SIG-M5 treated with dmso at 0.1 percent for 504 hours (cell line): Measurements from ENCODE around the gene PLCB1.
A peak's percentile ranks its signal among the peaks of the same experiment; 100 is the strongest.

ENCODE experiments used
- DNase-seq: peaks from one replicate; lab custom pipeline; 2025; ENCODE audit not compliant: unreplicated experiment; lab: John Stamatoyannopoulos, UW

PLCB1 gene

DNA sequence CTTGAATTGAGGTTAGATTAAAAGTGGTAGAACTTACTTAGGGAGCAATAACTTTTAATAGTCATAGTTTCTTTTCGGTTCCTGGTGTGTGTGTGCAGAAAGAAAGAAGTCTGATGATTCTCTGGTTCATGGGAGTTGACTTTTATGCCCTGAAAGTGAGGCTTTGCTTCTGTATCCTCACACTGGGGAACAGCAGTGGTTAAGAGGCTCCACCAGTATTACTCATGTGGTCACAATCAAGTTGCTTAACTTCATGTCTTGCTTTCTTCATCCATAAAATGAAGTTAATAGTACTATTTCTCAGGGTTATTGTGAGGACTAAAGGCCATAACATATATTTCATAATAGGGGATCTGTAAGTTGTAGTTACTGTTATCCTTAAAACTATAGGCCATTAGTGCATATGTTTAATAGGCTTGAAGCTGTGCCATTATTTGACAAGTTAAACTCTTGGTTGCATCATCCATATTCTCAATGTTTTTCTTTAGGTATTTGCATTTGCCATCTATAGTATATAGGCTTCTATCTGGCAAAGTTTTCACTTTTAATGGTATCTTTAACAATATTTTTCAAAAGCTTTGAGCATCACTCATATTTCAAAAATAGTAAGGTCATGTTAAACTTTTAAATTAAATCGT lies 262.4 kb downstream of the PLCB1 start:
- DNase-seq = peak; percentile 96

- DNase-seq = no peak
Measured at GRCh38 chr20:8395956-8396355, 263.9 kb downstream of the PLCB1 start.

- DNase-seq = no peak
Measured at GRCh38 chr20:8398263-8399051, 266.4 kb downstream of the PLCB1 start.

- peak; percentile 96 for DNase-seq
Measured at GRCh38 chr20:8399947-8400346, 267.9 kb downstream of the PLCB1 start.

DNA sequence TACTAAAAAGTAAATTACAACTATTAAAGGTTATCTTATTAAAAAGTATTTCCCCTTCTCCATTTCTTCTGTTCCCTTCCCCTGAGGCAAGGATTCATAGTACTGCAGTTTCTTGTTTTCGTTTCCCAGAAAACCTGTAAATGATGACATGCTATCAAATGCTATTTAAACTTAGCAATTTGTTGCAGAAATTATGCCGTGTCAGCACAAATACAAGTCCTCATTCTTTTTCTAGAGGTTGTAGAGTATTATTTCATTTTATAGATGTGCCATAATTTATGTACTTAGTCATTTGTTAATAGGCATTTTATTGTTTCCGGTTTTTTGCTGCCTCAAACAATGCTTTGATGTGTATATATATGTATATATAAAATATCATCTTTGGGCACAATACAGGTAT lies 268.4 kb downstream of the PLCB1 start:
- no peak for DNase-seq

- no peak for DNase-seq
Measured at GRCh38 chr20:8401556-8401955, 269.5 kb downstream of the PLCB1 start.

DNA sequence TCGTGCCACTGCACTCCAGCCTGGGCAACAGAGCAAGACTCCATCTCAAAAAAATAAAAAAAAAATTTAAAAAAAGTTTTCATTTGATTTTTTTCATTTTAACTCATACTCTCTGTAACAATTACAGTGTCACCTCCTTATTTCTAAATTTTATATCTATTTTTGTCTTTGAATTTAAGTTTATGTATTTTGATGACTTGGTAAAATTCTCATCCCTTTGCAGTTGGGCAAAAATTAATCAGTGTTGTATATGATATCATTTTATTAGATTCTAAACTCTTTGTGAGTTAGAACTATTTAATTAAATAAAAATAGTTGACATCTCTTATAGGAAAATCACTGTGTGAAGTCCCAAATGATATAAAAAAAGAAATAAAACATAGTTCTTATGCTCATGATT lies 270.7 kb downstream of the PLCB1 start:
- no peak for DNase-seq

DNA sequence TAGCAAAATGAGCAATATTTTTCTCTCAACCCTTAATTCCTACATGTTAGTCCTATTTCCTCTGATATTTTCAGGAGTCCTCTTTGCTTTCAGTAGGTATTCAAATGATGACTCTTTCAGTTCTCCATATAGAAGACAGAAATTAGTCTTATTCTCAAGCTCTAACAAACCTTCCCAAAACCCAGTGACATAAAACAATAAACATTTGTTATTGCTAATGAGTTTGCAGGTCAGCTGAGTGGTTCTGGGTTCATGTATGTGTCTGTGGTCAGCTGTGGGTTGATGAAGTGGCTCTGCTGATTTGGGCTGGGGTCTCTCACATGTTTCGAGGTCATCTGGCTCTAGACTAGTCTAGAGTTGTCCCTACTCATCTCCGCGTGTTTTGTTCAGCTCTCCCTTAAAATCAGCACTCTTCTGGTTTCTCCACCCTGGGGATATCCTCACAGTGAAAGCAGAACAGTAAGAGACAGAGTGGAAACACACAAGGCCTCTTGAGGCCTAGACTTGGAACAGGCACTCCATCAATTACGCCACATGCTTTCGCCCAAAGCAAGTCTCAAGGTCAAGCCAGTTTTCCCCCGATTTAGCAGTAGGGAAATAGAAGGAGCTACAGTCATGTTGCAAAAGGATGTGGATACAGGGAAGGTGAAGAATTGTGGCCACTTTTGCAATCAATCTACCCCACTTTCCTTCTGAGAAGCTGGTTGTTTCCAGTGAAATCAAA lies 273.0 kb downstream of the PLCB1 start:
- no peak for DNase-seq

DNA sequence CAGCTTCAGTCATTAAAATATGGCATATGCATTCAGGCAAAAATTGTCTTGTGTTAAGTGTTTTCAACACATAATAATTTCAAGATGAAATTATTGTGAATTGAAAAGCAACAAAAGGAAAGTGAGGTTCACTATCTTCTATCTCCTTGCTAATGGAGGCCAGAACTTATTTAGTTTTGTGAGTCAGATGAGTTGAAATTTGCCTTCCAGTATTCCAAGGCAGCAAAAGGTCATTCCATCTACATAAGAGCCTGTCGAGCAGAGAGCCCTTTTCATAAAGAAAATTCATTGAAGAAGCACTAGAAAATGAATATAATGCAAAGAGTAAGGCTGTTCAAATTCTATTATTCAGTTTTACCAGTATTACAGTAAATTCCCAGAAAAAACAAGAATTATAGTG lies 274.3 kb downstream of the PLCB1 start:
- DNase-seq = no peak

- DNase-seq = no peak
Measured at GRCh38 chr20:8408587-8409307, 276.7 kb downstream of the PLCB1 start.

DNA sequence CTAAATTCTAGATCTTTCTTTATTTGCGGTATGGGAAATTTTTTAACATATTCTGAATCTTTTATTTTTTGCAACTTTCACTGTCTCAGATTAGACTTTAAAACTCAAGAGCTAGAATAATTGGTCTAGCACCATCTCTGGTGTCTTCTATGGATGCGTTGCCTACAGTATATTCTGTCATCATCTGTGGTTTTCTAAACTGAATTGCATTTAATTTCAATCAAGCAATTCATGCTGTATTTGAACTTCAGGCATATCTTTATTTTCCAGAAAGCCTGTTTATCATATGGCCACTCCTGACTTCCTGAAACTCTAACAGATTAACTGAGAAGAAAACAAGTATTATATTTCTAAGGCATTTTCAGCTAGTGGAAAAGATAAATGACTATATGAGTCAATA lies 281.6 kb downstream of the PLCB1 start:
- DNase-seq = no peak

DNA sequence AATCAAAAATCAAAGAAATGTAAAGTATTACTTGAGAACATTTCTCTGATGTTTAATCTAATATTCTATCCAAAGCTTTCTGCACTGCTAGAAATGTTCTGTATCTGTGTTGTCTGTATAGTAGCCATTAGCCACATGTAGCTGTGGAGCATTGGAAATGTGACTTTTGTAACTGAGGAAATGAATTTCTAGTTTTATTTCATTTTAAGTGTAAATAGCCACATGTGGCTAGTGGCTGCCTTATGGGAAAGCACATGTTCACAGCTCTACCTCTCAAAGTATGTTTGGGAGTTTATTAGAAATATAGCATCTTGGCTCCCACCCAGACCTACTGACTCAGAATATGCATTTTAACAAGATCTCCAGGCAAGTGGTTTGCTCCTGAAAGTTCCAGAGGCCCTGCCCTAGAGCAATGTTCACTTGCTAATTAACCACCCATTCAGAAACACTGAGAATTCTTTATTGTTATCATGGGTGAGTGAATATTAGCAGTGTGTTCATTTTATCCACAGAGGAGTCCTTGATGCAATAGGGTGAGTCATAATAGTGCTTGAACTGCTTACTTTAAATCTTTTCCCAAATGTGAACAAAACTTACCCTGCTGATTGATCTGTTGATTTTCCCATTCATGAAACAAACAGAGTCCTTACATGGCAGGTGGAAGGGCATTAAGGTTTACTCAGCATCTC lies 282.7 kb downstream of the PLCB1 start:
- peak; percentile 18 for DNase-seq

DNA sequence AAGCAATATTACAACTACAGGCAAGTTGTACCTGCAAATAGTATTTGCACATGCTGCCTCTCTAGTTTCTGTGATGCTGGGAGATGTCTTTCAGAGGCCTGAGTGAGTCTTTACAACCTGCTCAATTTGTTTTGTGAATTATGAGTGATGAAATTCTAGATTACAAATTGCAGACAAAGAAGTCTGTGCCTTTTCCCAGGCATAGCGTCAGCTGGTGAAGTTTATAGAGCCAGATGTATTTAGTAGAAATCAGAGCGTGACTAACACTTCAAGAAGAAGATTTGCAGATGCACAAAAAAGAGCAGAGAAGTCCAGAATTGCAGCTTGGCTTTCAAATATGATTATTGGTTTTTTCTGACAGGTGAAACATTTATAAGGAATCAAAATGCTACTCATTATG lies 289.9 kb downstream of the PLCB1 start:
- DNase-seq = no peak

DNA sequence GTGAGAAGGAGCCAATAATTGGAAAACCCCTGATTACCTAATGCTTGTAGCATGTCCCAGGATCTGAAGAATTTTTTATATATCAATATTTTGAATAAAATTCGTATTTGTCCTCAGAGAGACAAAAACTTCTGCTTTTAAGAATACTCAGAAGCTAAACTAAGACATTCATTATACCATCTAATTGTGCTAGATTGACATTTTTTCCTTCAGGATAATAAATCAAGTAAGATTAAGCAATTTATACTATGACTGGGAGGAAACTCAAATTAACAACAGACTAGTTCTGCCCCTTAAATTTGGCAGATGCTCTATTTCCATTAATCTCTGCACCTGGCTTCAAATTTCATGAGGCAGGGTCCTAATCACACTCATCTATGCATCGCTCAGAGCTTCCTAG lies 291.4 kb downstream of the PLCB1 start:
- no peak for DNase-seq

DNA sequence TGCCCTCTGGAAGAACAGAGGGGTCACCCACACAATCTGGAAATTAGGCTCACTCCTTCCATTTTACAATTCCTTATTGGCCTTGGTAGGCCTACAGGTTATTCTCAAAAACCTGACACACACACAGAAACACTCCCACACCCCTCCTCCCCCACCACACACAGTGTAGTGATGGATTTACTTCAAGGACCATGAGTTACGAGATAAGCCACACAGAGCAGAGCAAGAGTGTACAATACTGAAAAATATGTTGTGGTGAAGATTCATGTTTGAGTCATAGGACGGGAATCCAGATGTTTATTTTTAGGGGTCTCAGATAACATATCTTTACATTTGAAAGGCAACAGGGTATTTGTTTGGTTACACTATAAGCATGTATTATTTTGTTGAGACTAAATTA lies 291.9 kb downstream of the PLCB1 start:
- DNase-seq = no peak

GRCh38 chr20:8425016-8425415 lies 292.9 kb downstream of the PLCB1 start:
- DNase-seq = no peak

- DNase-seq = no peak
Measured at GRCh38 chr20:8425802-8426201, 293.7 kb downstream of the PLCB1 start.

DNA sequence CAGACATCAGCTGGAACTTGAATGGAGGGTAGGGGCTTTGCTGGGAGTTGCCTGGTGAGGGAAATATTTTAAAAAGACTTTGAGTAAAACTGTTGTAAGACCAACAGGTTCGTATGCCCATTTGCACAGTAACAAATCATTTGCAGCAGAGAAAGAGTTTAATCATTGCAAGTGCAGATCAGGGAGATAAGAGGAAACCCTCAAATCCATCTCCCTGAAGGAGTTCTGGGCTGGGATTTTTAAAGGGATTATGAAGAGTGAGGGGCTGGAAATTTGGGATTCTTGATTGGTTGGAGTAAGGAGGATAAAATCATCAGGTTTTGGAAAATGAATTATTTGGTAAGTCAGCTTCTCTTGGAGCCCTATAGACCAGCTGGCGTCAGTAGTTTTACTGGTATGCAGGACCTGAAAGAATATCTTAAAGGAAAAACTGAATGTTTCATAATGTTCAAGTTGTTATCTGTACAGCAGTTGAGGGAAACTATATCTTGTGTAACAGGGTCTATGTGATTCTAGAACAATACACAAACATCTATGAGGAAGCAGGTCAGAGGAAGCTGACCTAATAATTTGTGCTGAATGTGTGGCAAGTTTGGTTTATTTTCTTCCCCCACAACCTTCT lies 295.5 kb downstream of the PLCB1 start:
- peak; percentile 70 for DNase-seq

DNA sequence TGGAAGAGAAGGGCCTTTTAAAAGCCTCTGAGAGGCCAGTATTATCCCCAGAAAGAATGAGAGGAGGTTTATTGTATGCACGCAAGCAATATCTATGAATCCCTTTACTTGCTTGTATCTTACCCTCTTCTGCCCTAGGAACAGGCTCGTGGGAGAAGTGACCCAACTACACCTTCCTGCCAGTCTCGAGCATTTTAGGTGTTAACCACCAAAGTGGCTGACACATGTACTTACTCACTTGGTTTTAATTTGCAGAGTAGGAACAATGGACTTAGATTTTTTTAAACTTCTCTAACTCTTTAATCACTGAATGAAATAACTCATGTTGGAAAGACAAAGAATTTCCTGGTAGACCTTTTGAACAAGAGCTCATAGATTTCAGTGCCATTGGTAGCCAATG lies 296.9 kb downstream of the PLCB1 start:
- no peak for DNase-seq
